Measurements from ENCODE around the gene CHD5. TPM values are rescaled to one million over a fixed set of nuclear protein-coding genes. Genes with fewer than 3 reads are reported as not detected.

CHD5 gene
- polyA plus RNA-seq, 2 of the 4 experiments (the other 2 are of a cell fraction), result 0.21 to 0.66 TPM

- Histone ChIP-seq H3K27ac (no peak overlapping the region), H3K4me2 (no peak overlapping the region), H3K9me3 (no peaks in the 10 kb centered on the region), H3K4me3 (no peak overlapping the region), H3K4me1 (no peaks in the 10 kb centered on the region)
- WGBS (ENCODE audit: missing lambda C conversion rate), result 76% methylated on average over 5 of the region's 28 CpGs
- POLR2A ChIA-PET, result no interaction called here
- DNase-seq (ENCODE audit: low read depth in 1 of 2, low spot score in 1 of 2) (no peak), ATAC-seq (no peak), FAIRE-seq (no peak)
- TF ChIP-seq ATOH8 (CRISPR knock-in tag; IDR thresholded peaks at IDR 0.05; ENCODE audit: low read depth), result no peak
- TF ChIP-seq FOSB (CRISPR knock-in tag; IDR thresholded peaks at IDR 0.05), result no peak
- no peak for TF ChIP-seq USF2 (IDR thresholded peaks at IDR 0.05)
- no peak for TF ChIP-seq NR3C1 (IDR thresholded peaks at IDR 0.05)
- no peak for TF ChIP-seq CHD2 (IDR thresholded peaks at IDR 0.05; ENCODE audit: low read length, partially characterized antibody)
- CTCF ChIA-PET, result interaction anchor here (0.8 to 1.4 kb wide), 3 partner anchors 10 to 140 kb away, joined by 3 to 4 read pairs (median 3); no protein-coding TSS in a partner anchor
Observed at GRCh38 chr1:6106321-6106731, 73.8 kb downstream of the CHD5 start.

- Histone ChIP-seq H3K4me1 (no peaks in the 10 kb centered on the region), H3K4me2 (no peak overlapping the region), H3K27ac (no peak overlapping the region), H3K4me3 (no peak overlapping the region), H3K9me3 (no peaks in the 10 kb centered on the region)
- CTCF ChIA-PET, result interaction anchor here (1.3 to 1.4 kb wide), 3 partner anchors 11 to 141 kb away, joined by 4 to 5 read pairs (median 4); no protein-coding TSS in a partner anchor
- no CpG with 5 or more reads among the region's 7 CpGs for WGBS (ENCODE audit: missing lambda C conversion rate)
- ATAC-seq, result no peak
- POLR2A ChIA-PET, result no interaction called here
- TF ChIP-seq SMC3 (IDR thresholded peaks at IDR 0.05), result no peak
- TF ChIP-seq CHD2 (IDR thresholded peaks at IDR 0.05; ENCODE audit: low read length, partially characterized antibody), result no peak
- no peak for TF ChIP-seq FOXS1 (CRISPR knock-in tag; IDR thresholded peaks at IDR 0.05)
- TF ChIP-seq RFX5 (IDR thresholded peaks at IDR 0.05), result no peak
- no peak for TF ChIP-seq RCOR1 (IDR thresholded peaks at IDR 0.05; ENCODE audit: low read depth, low read length)
- TF ChIP-seq HDAC2 (IDR thresholded peaks at IDR 0.05), result no peak
- no peak for TF ChIP-seq RAD21 (conservative IDR thresholded peaks at IDR 0.05 in 1 of 2, IDR thresholded peaks at IDR 0.05 in 1 of 2)
- TF ChIP-seq EHMT2 (IDR thresholded peaks at IDR 0.05; ENCODE audit: low read depth), result no peak
- TF ChIP-seq CTCF (IDR thresholded peaks at IDR 0.05), result no peak
- TF ChIP-seq JUN (IDR thresholded peaks at IDR 0.05), result no peak
- TF ChIP-seq TFCP2L1 (CRISPR knock-in tag; IDR thresholded peaks at IDR 0.05), result no peak
- no peak for TF ChIP-seq NFE2L2 (conservative IDR thresholded peaks at IDR 0.05; ENCODE audit: low read length)
- TF ChIP-seq PHF8 (IDR thresholded peaks at IDR 0.05; ENCODE audit: borderline replicate concordance, low read depth), result no peak
- TF ChIP-seq HMGXB4 (CRISPR knock-in tag; IDR thresholded peaks at IDR 0.05; ENCODE audit: borderline replicate concordance), result no peak
- no peak for TF ChIP-seq ZNF302 (CRISPR knock-in tag; IDR thresholded peaks at IDR 0.05)
- no peak for TF ChIP-seq ESRRA (IDR thresholded peaks at IDR 0.05; ENCODE audit: borderline replicate concordance, low read length)
- no peak for DNase-seq (ENCODE audit: low read depth in 1 of 2, low spot score in 1 of 2)
- no peak for FAIRE-seq
Observed at GRCh38 chr1:6105763-6106162, 74.4 kb downstream of the CHD5 start.
